H1 (cell line): ENCODE results near the gene FAM241B. TPM values are rescaled to one million over a fixed set of nuclear protein-coding genes. Genes with fewer than 3 reads are reported as not detected.

Experiments used
- BACH1 ChIP-seq: IDR thresholded peaks from 2 replicates; pipeline ENCODE4 v1.6.1; 2012; ENCODE audit warnings: low read length, improper control_type of control experiment
- KDM5A ChIP-seq: fragments of 200-600 bp; IDR thresholded peaks from 2 replicates; pipeline ENCODE4 v1.7.1; 2012; ENCODE audit warnings: mild to moderate bottlenecking, low read length, inconsistent platforms, mixed read lengths
- SIRT6 ChIP-seq: IDR thresholded peaks from one replicate; pipeline ENCODE4 v1.7.1; 2012; ENCODE audit warnings: low read length, inconsistent platforms
- SRF ChIP-seq: IDR thresholded peaks from 2 replicates; pipeline ENCODE4 v1.6.1; 2011; ENCODE audit warnings: mild to moderate bottlenecking, low read depth, low read length, moderate library complexity
- polyA plus RNA-seq, 7 experiments: library from polyadenylated mRNA; depleted of rRNA in 3 of 7; stranded (reverse) in 5 of 7; unstranded in 2 of 7; fragments of >200 nt in 5 of 7; fragments of 200-250 nt in 2 of 7; gene quantifications; 1 replicate in 5 of 7; 2 replicates in 1 of 7; 4 replicates in 1 of 7; pipeline versions ENCODE4 v1.2.1 to v1.2.3, GENCODE V29; 2011 to 2013; ENCODE audit warnings: missing spikeins in 2 of 7, mixed read lengths in 2 of 7
- total RNA-seq: library from RNA; stranded (reverse); fragmentation: NEBNext Ultra II Directional; extraction: Animal tissue kit (Norgen Biotek cat#: 25700); gene quantifications from 2 replicates; pipeline ENCODE4 v1.2.1, GENCODE V29; 2021

Gene FAM241B
- total and polyA plus RNA-seq, 2 of the 8 experiments (the other 6 are each of a cell fraction or from before 2014, with no cell fraction given): 19.3 to 30.1 TPM

GRCh38 chr10:69619626-69620025 lies 10.4 kb upstream of the FAM241B start (continued):
- TF ChIP-seq BACH1 (no peak), SRF (no peak), SIRT6 (no peak), KDM5A (no peak)
